CD4-positive, alpha-beta T cell treated with Interleukin-10 for 1 hour (primary cell): ENCODE data around the gene XYLT2.
A peak's percentile ranks its signal among the peaks of the same experiment; 100 is the strongest.
"Not testable (repeated sequence)": the region's sequence is repeated elsewhere in the genome, so short reads cannot be mapped to it uniquely, and the experiment has no call there.

Source experiments
- DNase-seq: peaks from one replicate; pipeline ENCODE4 v3.0.0-alpha.2; 2020

XYLT2 gene

GRCh38 chr17:50397111-50397918 is 51.4 kb downstream of the XYLT2 start, which contains the start of gene LRRC59:
Gene LRRC59, minus strand, starts transcription at chr17:50397523. Its CDS starts 206 bp downstream, at chr17:50397317.
- peak; percentile 95 for DNase-seq

DNA sequence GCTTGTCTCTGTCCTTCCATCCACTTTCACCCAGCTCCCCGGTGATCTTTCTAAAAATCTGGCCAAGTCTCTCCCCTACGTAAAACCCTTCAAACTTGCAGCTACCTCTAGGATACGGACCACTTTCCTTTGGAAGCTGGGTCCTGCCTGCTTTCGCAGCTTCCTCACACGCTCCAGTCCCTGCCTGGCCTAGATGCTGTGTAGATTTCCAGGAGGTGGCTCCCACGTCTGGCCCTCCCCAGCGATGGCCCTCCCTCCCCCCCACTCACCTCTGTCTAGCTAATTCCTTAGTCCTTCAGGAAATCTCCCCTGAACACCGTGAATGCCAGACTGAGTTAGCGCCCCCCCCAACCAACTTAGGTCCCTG is 52.0 kb downstream of the XYLT2 start:
- DNase-seq, result no peak

DNA sequence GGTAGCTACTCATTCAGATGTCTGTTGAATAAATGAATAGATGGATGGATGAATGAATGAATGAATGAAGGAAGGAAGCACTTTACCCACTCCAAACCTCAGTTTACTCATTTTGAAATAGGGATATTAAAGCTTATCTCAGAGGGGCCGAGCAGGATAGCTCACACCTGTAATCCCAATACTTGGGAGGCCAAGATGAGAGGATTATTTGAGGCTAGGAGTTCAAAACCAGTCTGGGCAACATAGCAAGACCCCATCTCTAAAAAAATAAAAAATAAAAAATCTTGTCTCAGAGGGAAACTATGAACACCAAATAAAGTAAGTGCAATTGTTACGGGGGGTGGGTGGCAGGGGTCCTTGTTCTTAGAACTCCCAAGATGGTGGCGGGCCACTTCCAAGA is 52.7 kb downstream of the XYLT2 start:
- DNase-seq, result not testable (repeated sequence)

GRCh38 chr17:50399591-50399990 is 53.7 kb downstream of the XYLT2 start:
- DNase-seq, result not testable (repeated sequence)

GRCh38 chr17:50405351-50405750 is 59.4 kb downstream of the XYLT2 start:
- DNase-seq, result not testable (repeated sequence)

- no peak for DNase-seq
These were observed 60.7 kb downstream of the XYLT2 start for GRCh38 chr17:50406578-50406977.

- no peak for DNase-seq
These were observed 62.0 kb downstream of the XYLT2 start for GRCh38 chr17:50407921-50408320.
